ENCODE data around the gene RSRC2.
A peak's percentile ranks its signal among the peaks of the same experiment; 100 is the strongest.
"Not testable (repeated sequence)": the region's sequence is repeated elsewhere in the genome, so short reads cannot be mapped to it uniquely, and the experiment has no call there.

Gene RSRC2

DNA sequence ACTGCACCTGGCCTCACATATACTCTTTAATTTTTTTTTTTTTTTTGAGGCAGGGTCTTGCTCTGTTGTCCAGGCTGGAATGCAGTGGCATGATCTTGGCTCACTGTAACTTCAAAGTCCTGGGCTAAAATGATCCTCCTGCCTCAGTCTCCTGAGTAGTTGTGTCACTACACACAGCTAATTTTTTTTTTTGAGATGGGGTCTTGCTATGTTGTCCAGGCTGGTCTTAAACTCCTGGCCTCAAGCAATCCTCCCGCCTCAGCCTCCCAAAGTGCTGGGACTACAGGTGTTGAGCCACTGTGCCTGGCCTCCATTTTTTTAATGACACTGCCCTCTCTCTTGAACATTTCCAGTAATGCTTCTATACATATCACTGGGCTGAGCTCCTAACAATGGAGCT is 42.4 kb downstream of the RSRC2 start:
- not testable (repeated sequence) for DNase-seq

- DNase-seq, result no peak
Observed at GRCh38 chr12:122483969-122484368, 42.8 kb downstream of the RSRC2 start.

GRCh38 chr12:122481861-122482260 is 44.9 kb downstream of the RSRC2 start:
- DNase-seq, result peak; percentile 17

GRCh38 chr12:122480753-122481152 is 46.0 kb downstream of the RSRC2 start:
- DNase-seq, result no peak

DNA sequence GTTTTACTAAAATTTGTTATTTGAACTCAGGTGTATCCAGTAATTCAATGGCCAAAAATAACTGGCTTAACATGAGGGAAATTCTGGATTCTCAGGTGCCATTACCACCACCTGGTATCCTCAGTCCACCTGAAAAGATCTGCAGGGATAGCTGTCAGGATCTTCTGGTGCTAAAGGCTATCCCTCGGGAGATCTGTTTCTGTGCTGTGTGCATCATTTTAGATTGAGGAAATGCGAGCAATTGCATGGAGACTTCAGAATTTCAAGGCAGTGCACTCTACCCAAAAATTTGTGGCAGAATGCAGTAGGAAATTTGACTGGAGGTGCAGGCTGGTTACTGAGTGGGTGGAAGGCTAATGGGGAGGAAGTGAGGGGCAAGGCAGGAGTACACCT is 52.4 kb downstream of the RSRC2 start:
- DNase-seq, result no peak

- no peak for DNase-seq
Observed at GRCh38 chr12:122473543-122474323, 53.0 kb downstream of the RSRC2 start.

DNA sequence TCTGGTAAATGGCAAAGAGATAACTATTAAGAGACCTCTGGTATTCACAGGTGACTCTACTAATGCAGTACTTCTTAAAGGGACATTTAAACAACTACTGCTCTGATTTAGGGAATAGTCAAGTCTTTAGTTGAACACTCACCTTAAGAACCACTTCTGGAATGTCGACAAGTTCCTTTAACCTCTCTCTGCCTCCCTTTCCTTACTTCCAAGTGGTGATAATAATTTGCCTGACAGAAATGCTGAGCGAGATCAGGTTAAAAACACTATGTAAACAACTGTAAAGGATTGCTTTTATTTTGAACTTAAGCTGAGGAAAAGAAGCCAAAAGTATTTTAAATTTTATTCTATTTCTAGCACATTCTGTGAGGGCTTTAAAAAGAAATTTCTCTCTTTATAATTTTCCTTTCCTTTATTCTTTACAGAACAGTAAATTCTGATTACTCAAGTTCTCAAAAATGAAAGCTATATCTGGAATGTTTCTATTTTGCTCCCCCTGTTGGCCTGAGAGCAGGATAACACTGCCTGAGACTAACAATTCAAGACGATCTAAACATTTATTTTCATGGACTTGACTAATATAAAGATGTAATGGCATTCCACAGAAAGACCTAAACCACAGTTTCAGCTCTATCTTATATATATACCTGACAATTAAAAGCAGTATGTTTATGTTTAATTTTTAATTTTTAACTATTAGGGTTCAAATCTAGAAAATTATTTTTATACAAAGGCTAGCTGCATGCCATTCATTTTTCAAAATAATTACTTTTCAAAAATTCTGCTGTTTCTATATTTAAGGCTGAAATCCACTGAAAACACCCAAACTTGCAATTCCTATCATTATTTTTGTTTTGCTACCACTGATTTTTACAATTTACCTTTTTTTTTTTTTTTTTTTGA is 55.2 kb downstream of the RSRC2 start:
- peak; percentile 70 for DNase-seq

DNA sequence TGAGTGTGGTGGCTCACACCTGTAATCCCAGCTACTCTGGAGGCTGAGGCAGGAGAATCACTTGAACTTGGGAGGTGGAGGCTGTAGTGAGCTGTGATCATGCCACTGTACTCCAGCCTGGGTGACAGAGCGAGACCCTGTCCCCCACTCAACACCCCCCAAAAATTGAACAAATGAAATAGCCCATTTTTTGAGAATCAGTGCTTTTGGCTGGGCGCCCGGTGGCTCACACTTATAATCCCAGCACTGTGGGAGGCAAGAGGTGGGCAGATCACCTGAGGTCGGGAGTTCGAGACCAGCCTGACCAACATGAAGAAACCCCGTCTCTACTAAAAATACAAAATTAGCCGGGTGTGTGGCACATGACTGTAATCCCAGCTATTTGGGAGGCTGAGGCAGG is 56.2 kb downstream of the RSRC2 start:
- DNase-seq, result not testable (repeated sequence)

GRCh38 chr12:122469856-122470255 is 56.9 kb downstream of the RSRC2 start:
- not testable (repeated sequence) for DNase-seq

DNA sequence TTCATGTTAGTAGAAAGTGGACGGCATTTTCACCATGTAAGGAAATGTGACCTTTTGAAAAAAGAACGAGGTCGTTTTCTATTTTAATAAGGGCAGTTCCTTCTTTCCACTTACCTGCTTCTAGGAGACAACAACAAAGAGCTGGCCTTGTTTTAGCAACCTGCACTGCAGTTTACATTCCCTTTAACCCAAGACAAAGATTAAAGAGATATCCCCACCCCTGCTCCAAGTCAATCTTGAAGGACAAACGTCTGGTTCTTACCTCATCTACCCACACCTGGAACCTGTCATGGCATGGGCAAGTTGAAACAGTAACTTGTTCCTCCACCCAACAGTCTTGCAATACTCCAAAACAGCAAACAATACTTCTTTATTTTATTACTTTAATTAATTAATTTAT is 58.8 kb downstream of the RSRC2 start:
- DNase-seq, result no peak

- DNase-seq, result peak; percentile 90
Observed at GRCh38 chr12:122464317-122465042, 62.3 kb downstream of the RSRC2 start.

GRCh38 chr12:122460641-122461040 is 66.1 kb downstream of the RSRC2 start:
- no peak for DNase-seq

- no peak for DNase-seq
Observed at GRCh38 chr12:122460061-122460460, 66.7 kb downstream of the RSRC2 start.

GRCh38 chr12:122459211-122459610 is 67.5 kb downstream of the RSRC2 start:
- no peak for DNase-seq

GRCh38 chr12:122458105-122459035 is 68.4 kb downstream of the RSRC2 start:
- DNase-seq, result no peak

GRCh38 chr12:122457627-122458026 is 69.1 kb downstream of the RSRC2 start:
- DNase-seq, result no peak

- DNase-seq, result no peak
Observed at GRCh38 chr12:122454739-122455138, 72.0 kb downstream of the RSRC2 start.

GRCh38 chr12:122454250-122454721 is 72.5 kb downstream of the RSRC2 start:
- no peak for DNase-seq
